Activated naive CD4-positive, alpha-beta T cell treated with anti-CD3 and anti-CD28 coated beads for 36 hours (primary cell): ENCODE data around the gene AURKA. TPM values are rescaled to one million over a fixed set of nuclear protein-coding genes. Genes with fewer than 3 reads are reported as not detected.
A peak's percentile ranks its signal among the peaks of the same experiment; 100 is the strongest.
"Not testable (repeated sequence)": the region's sequence is repeated elsewhere in the genome, so short reads cannot be mapped to it uniquely, and the experiment has no call there.

ENCODE experiments used
- CTCF ChIA-PET: fragments of 350-600 bp; sonication (Branson Sonifier 250); formaldehyde crosslinking; loops from one replicate; lab custom pipeline; 2021; ENCODE audit warnings: antibody characterized with exemption; lab: Charles Lee
- DNase-seq: peaks from one replicate; pipeline ENCODE4 v3.0.0-alpha.2; 2020
- H3K27ac Mint-ChIP-seq: one replicate; pipeline ENCODE4 v1.8.0; 2021; ENCODE audit warnings: mild to moderate bottlenecking, mixed read lengths
- H3K27me3 Mint-ChIP-seq: one replicate; pipeline ENCODE4 v1.8.0; 2021; ENCODE audit warnings: low read depth, mixed read lengths
- H3K36me3 Mint-ChIP-seq: one replicate; pipeline ENCODE4 v1.8.0; 2021; ENCODE audit warnings: low read depth, mixed read lengths
- H3K4me1 Mint-ChIP-seq: one replicate; pipeline ENCODE4 v1.8.0; 2021; ENCODE audit warnings: low read depth, mixed read lengths
- H3K4me3 Mint-ChIP-seq: one replicate; pipeline ENCODE4 v1.8.0; 2021; ENCODE audit warnings: mild to moderate bottlenecking, moderate library complexity, mixed read lengths
- H3K9me3 Mint-ChIP-seq: one replicate; pipeline ENCODE4 v1.8.0; 2021; ENCODE audit warnings: mixed read lengths
- intact Hi-C: fragments of 100-400 bp; cut with micrococcal nuclease; formaldehyde crosslinking; loops from one replicate; pipeline ENCODE4 v1.15.1; 2023
- total RNA-seq, 2 experiments: library from RNA; stranded (reverse); gene quantifications; one replicate each; pipeline ENCODE4 v1.2.3, GENCODE V29; 2021

AURKA gene
- total RNA-seq, 2 experiments from 2014 or later: 115 to 121 TPM

DNA sequence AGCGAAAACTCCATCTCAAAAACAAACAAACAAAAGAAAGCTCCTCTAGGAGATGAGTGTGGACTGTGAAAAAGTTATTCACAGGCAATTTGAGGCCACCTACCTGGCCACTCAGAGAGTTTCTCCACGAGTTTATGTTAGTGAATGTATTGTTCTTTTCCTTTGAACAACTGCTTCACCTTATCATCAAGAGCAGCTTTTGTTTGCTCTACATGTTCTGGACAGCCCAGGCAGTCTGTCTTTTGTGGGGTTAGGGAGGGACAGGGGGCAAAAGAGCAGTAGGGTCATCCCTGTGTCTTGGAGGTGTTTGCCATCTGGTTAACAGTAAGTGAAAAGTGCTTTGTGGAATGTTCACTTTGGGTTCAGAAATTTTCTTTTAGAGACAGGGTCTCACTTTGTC is 28.0 kb upstream of the AURKA start:
- Mint-ChIP-seq H3K27ac (peak overlapping the region; percentile 91), H3K9me3 (no peaks in the 10 kb centered on the region), H3K4me3 (no peak overlapping the region), H3K36me3 (no peaks in the 10 kb centered on the region), H3K27me3 (no peaks in the 10 kb centered on the region), H3K4me1 (peaks cover 83% of the 10 kb centered on the region)
- intact Hi-C loops: no loop called here
- CTCF ChIA-PET: no interaction called here
- no peak for DNase-seq

DNA sequence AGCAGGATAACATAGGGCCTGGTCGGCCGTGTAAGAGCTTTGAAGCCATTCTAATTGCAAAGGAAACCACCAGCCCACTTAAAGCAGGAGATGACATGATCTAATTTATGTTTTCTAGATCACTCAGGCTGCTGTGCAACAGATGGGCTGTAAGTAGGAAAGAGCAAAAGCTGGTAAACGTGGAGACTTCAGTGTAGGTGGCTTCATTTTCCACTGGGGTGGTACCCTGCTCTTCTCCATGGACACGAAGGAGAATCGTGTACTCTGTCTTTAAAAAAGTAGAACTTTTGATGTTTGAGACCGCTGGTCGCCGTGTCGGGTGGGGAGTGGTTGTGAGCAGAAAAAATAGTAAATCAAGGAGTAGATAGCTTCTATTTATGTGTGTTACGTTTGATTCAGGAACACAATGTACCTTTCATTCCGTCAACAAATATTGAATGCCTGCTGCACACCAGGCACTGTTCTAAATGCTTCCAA is 26.4 kb upstream of the AURKA start:
- intact Hi-C loops: loop anchor here (5.0 to 10.0 kb wide), 2 partner anchors 974 to 1196 kb away; partner anchors contain the start of gene RBM38
- no peaks in the 10 kb centered on the region for H3K9me3 Mint-ChIP-seq

DNA sequence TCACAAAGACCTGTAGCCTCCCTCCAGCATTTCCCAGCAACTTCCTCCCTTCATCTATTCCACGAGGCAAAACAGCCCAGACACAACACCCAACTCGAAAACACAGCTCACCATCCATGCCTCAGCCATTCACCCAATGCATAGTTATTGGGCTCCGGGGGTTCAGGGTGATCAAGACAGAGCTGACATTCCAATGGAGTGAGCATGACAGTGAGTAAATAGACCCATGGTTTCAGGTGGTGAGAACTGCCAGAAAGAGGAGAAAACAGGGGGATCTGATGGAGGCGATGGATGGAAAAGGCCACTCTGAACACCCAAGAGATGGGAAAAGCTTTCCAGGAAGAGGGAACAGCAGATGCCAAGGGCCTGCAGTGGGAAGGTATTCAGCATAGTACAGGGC is 25.9 kb upstream of the AURKA start:
- no peak for DNase-seq
- no peaks in the 10 kb centered on the region for H3K9me3 Mint-ChIP-seq
- H3K27me3 Mint-ChIP-seq: no peaks in the 10 kb centered on the region
- CTCF ChIA-PET: interaction anchor here (1.1 to 1.6 kb wide), 4 partner anchors 11 to 19 kb away, joined by 3 to 6 read pairs (median 3); no protein-coding TSS in a partner anchor
- H3K4me1 Mint-ChIP-seq: peaks cover 91% of the 10 kb centered on the region
- intact Hi-C loops: loop anchor here (5.0 to 10.0 kb wide), 2 partner anchors 974 to 1197 kb away; partner anchors contain the start of gene RBM38
- H3K36me3 Mint-ChIP-seq: peaks cover 8% of the 10 kb centered on the region
- H3K4me3 Mint-ChIP-seq: peak overlapping the region; percentile 59
- peak overlapping the region; percentile 91 for H3K27ac Mint-ChIP-seq

More for the DNA sequence above, 26.4 kb upstream of the AURKA start:
- peak overlapping the region; percentile 91 for H3K27ac Mint-ChIP-seq
- peaks cover 6% of the 10 kb centered on the region for H3K36me3 Mint-ChIP-seq
- no peaks in the 10 kb centered on the region for H3K27me3 Mint-ChIP-seq
- H3K4me3 Mint-ChIP-seq: peak overlapping the region; percentile 59
- peak; percentile 51 for DNase-seq
- CTCF ChIA-PET: interaction anchor here (1.1 to 1.6 kb wide), 3 partner anchors 12 to 20 kb away, joined by 3 to 6 read pairs (median 3); no protein-coding TSS in a partner anchor
- peaks cover 90% of the 10 kb centered on the region for H3K4me1 Mint-ChIP-seq

DNA sequence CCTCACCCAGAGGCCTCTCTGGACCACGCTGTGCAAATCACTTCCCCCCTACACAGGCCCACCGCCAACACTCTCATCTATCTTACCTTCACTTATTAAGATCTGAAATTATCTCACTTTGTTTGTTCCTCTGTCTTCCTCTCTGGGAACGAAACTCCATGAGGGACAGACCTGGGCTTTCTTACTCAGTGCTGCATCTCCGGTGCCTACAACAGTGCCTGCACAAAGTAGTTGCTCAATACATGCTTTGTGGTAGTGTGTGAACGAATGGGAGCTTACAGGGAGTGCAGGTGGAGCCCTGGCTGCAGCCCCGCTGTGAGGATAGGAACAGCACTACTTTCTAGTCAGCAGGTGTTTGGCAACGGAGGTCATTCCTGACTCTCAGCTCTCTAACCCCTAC is 25.4 kb upstream of the AURKA start:
- no peak for DNase-seq
- Mint-ChIP-seq H3K36me3 (peaks cover 13% of the 10 kb centered on the region), H3K27ac (peak overlapping the region; percentile 91), H3K4me3 (no peak overlapping the region), H3K27me3 (no peaks in the 10 kb centered on the region), H3K9me3 (peaks cover 2% of the 10 kb centered on the region), H3K4me1 (peaks cover 91% of the 10 kb centered on the region)
- CTCF ChIA-PET: interaction anchor here (1.1 to 1.6 kb wide), 4 partner anchors 11 to 20 kb away, joined by 3 to 6 read pairs (median 3); no protein-coding TSS in a partner anchor
- intact Hi-C loops: loop anchor here (5.0 to 10.0 kb wide), 2 partner anchors 975 to 1197 kb away; partner anchors contain the start of gene RBM38

DNA sequence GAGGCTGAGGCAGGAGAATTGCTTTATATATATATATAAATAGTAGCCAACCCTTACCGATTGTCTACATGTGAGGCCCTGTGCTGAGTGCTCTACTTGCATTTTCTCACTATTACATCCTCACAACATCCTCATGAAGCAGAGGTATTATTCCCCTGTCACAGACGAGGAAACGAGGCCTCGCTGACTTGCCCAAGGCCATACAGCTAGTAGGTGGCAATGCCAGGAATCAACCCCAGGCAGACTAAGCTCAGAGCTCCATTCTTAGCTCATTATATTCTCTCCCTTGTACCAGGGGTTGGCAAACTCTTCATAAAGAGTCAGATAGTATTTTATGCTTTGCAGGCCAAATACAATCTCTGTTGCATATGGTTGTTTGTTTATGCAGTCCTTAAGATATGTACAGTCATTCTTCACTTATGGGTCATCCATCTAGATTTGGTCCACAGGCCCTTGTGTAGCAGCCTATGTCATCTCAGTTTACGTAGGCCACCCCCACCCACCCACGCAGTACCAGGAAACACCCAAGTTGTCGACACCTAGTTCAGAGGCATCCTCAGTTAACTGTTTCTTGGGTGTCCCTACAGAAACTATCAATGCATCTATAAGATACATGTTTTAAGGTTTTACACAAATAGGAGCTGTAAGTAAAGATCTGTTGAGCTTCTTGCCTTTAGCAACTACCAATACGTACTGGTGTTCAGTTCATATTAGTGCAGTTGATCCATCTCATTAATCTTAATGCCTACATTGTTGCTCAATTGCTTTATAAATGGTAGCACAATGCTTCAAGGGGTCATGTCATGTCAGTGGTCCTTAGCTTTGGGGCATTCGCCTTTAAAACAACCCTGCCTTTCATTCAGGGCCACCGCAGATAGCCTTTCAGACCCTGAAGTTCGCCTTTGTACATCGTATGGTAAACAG is 23.1 kb upstream of the AURKA start:
- peak; percentile 88 for DNase-seq
- Mint-ChIP-seq H3K27ac (peak overlapping the region; percentile 98), H3K27me3 (no peaks in the 10 kb centered on the region), H3K4me3 (peak overlapping the region; percentile 60), H3K36me3 (peaks cover 22% of the 10 kb centered on the region), H3K9me3 (peaks cover 3% of the 10 kb centered on the region), H3K4me1 (peaks cover 86% of the 10 kb centered on the region)
- intact Hi-C loops: loop anchor here (1.0 to 10.0 kb wide), 4 partner anchors 7 to 1200 kb away; partner anchors contain the start of genes RBM38 and RTF2
- CTCF ChIA-PET: interaction anchor here (1.0 to 2.8 kb wide), 3 partner anchors 9 to 27 kb away, joined by 3 to 11 read pairs (median 3); no protein-coding TSS in a partner anchor

DNA sequence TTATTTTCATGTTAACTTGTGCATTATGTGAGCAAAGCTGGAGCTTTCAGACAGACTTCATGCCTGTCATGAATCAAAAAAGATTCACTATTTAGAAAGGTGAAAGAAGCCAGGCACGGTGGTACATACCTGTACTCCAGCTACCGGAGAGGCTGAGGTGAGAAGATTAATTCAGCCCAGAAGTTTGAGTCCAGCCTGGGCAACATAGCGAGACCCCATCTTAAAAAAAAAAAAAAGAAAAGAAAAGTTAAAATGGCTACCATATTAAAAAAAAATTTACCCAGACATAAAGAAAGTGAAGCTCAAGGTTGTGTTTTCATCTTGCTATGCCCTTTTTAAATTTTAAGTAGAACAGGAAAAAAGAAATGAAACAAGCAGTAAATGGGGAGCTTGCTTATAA is 20.9 kb upstream of the AURKA start:
- peaks cover 29% of the 10 kb centered on the region for H3K36me3 Mint-ChIP-seq
- H3K27ac Mint-ChIP-seq: peak overlapping the region; percentile 98
- peak overlapping the region; percentile 89 for H3K4me3 Mint-ChIP-seq
- peaks cover 73% of the 10 kb centered on the region for H3K4me1 Mint-ChIP-seq
- H3K27me3 Mint-ChIP-seq: no peaks in the 10 kb centered on the region
- intact Hi-C loops: loop anchor here (1.0 to 10.0 kb wide), 3 partner anchors 21 to 1202 kb away; partner anchors contain the start of genes AURKA and CSTF1
- peaks cover 3% of the 10 kb centered on the region for H3K9me3 Mint-ChIP-seq
- DNase-seq: no peak
- CTCF ChIA-PET: interaction anchor here (0.7 to 1.9 kb wide), 7 partner anchors 9 to 138 kb away, joined by 3 to 10 read pairs (median 4); partner anchors contain the start of gene AURKA

DNA sequence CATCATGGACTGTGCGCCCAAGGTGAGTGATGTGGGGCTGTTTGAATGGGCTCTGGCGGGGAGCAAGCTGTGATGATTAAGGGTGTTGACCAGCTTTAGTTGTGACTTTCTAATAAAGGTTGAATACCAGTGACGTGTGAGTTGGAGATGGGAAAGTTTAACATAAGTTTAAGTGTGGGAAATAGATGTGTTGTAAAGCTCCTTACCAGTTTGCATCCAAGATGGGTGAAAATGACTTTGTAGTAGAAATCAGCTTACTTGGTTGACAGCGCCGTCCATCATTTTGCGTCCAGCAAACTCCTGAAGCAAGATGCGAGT is 20.4 kb upstream of the AURKA start:
- Mint-ChIP-seq H3K9me3 (peaks cover 3% of the 10 kb centered on the region), H3K36me3 (peaks cover 32% of the 10 kb centered on the region), H3K4me1 (peaks cover 68% of the 10 kb centered on the region), H3K27me3 (no peaks in the 10 kb centered on the region), H3K4me3 (peak overlapping the region; percentile 89), H3K27ac (peak overlapping the region; percentile 98)
- no peak for DNase-seq
- intact Hi-C loops: loop anchor here (1.0 to 10.0 kb wide), 3 partner anchors 20 to 1202 kb away; partner anchors contain the start of genes AURKA and CSTF1
- CTCF ChIA-PET: interaction anchor here (0.9 to 1.9 kb wide), 9 partner anchors 9 to 57 kb away, joined by 3 to 10 read pairs (median 4); partner anchors contain the start of genes AURKA and RTF2

DNA sequence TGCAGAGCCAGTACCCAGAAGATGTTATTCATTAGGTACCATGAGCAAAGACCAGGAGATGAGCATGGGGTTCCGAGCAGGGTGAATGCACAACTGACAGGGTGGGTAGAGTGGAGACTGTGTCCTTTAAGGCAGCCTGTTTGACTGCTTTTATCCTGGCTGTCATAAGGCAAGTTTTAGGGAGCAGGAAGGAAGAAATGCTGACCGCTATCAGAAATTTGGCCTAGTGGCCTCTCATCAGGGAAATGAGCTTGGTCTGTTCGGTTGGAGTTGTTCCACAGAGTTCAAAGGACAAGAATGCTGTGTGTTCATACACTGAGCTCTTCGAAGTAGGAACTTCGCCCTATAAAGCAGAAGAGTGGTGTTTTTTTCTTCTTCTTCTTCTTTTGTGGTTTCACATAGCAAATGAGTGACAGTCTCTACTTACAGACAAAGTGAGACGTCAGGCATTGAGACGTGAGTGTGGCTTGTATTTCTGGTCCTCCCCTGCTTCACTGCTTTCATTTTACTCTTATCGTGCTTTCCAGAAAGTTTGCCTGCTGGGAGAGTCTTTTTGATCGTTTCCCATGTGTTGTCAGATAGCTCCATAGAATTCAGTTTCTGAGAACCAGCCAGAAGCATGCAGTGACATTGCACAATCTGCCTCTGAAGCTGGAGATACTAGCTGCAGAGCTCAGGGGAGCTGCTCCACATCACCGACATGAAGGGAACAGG is 19.9 kb upstream of the AURKA start, which contains the start of gene CASS4:
TSS of gene CASS4 (plus strand) at position 502 of the 714 bp plus-strand sequence. CDS start at position 701, 199 bp downstream.
- peak within 1 kb of the TSS; percentile 98 for H3K27ac Mint-ChIP-seq
- CTCF ChIA-PET: interaction anchor here (0.9 to 1.9 kb wide), 8 partner anchors 10 to 57 kb away, joined by 3 to 10 read pairs (median 4); partner anchors contain the start of genes AURKA and RTF2
- peaks cover 62% of the 10 kb centered on the region for H3K4me1 Mint-ChIP-seq
- H3K36me3 Mint-ChIP-seq: peaks cover 36% of the 10 kb centered on the region
- peak within 1 kb of the TSS; percentile 89 for H3K4me3 Mint-ChIP-seq
- peaks cover 3% of the 10 kb centered on the region for H3K9me3 Mint-ChIP-seq
- intact Hi-C loops: loop anchor here (1.0 to 10.0 kb wide), 3 partner anchors 20 to 1203 kb away; partner anchors contain the start of genes AURKA and CSTF1
- DNase-seq: peak; percentile 63
- no peaks in the 10 kb centered on the region for H3K27me3 Mint-ChIP-seq

DNA sequence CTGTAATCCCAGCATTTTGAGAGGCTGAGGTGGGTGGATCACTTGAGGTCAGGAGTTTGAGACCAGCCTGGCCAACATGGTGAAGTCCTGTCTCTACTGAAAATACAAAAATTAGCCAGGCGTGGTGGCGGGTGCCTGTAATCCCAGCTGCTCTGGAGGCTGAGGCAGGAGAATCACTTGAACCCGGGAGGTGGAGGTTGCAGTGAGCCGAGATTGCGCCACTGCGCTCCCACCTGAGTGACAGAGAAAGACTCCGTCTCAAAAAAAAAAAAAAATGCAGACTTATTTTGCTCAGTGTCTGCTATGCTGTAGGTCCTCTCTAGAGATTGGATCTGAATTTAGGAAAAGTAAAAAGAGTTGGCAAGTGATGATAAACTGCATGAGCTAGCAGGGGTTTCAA is 19.3 kb upstream of the AURKA start:
- CTCF ChIA-PET: interaction anchor here (1.0 to 1.9 kb wide), 5 partner anchors 10 to 18 kb away, joined by 3 to 10 read pairs (median 3); no protein-coding TSS in a partner anchor
- Mint-ChIP-seq H3K4me3 (peak overlapping the region; percentile 89), H3K36me3 (peaks cover 42% of the 10 kb centered on the region), H3K4me1 (peaks cover 56% of the 10 kb centered on the region), H3K27ac (peak overlapping the region; percentile 98)
- H3K27me3 Mint-ChIP-seq, H3K9me3 Mint-ChIP-seq, DNase-seq: not testable (repeated sequence)
- intact Hi-C loops: loop anchor here (10.0 kb wide), 1 partner anchor 1204 kb away; no protein-coding TSS in a partner anchor

DNA sequence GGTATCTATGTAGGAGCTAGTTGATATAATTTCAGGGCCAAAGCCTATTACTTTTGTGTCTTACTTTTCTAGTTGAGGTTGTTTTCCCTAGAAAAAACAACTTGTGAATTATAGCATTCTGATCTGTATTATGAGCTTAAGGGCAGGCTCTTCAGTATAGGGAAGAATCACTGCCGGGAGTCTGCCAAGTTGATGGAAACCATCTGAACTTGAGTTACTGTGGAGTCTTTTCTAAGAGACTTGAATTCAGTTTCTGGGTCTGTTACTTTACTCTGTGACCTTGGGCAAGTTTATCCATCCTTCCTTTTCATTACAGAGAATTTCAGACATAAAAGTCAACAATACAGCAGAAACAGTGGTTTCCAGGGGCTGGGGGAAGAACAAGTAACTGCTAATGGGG is 17.9 kb upstream of the AURKA start:
- H3K36me3 Mint-ChIP-seq: peaks cover 52% of the 10 kb centered on the region
- H3K9me3 Mint-ChIP-seq: peaks cover 3% of the 10 kb centered on the region
- peaks cover 51% of the 10 kb centered on the region for H3K4me1 Mint-ChIP-seq
- H3K4me3 Mint-ChIP-seq: no peak overlapping the region
- DNase-seq: no peak
- H3K27ac Mint-ChIP-seq: peak overlapping the region; percentile 22
- H3K27me3 Mint-ChIP-seq: no peaks in the 10 kb centered on the region
- intact Hi-C loops: loop anchor here (10.0 kb wide), 1 partner anchor 1205 kb away; no protein-coding TSS in a partner anchor
- CTCF ChIA-PET: interaction anchor here (0.6 kb wide), 1 partner anchor 69 kb away, joined by 3 read pairs; no protein-coding TSS in a partner anchor

DNA sequence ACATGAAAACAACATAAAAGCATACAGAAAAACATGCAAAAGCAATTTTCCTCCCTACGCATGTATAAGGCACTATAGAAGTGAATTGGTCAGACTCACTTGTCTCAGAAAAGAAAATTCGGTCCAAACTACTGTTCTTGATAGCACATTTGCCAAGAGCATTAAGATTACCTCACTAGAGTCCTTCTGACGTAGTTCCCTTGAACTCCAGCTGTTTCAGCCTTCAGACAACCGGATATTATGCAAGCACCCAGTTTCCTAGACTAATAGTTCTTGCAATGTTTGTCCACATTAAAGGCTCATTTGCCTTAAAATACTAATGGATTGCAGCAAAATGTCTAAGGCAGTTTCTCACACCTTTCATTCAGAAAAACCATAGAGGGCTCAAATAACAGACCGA is 17.5 kb upstream of the AURKA start:
- Mint-ChIP-seq H3K36me3 (peaks cover 52% of the 10 kb centered on the region), H3K4me3 (no peak overlapping the region), H3K27me3 (no peaks in the 10 kb centered on the region), H3K9me3 (peaks cover 3% of the 10 kb centered on the region), H3K4me1 (peaks cover 48% of the 10 kb centered on the region), H3K27ac (no peak overlapping the region)
- intact Hi-C loops: no loop called here
- CTCF ChIA-PET: interaction anchor here (0.6 kb wide), 1 partner anchor 70 kb away, joined by 3 read pairs; no protein-coding TSS in a partner anchor
- no peak for DNase-seq
